A549 (cell line): ENCODE measurements around the gene ZNF655. TPM values are rescaled to one million over a fixed set of nuclear protein-coding genes. Genes with fewer than 3 reads are reported as not detected.

Experiments used
- ATAC-seq, 2 experiments: fragments of 200-7000 bp in 1 of 2; fragments of >200 bp in 1 of 2; cut with Nextera tagmentation in 1 of 2; cut with Tn5 transposase in 1 of 2; 3 replicates each; pipeline versions ENCODE4 v1.8.0 to v1.9.1; 2018 to 2020; ENCODE audit warnings: mild to moderate bottlenecking in 1 of 2, moderate library complexity in 1 of 2
- CTCF ChIA-PET: fragments of 300-600 bp; sonication (Branson Sonifier 250); formaldehyde crosslinking; extraction: SDS; loops from one replicate; lab custom pipeline; 2021; ENCODE audit warnings: antibody characterized with exemption, inconsistent platforms; lab: Yijun Ruan, JAX
- POLR2A ChIA-PET: fragments of 350-600 bp; formaldehyde crosslinking; extraction: SDS; loops from one replicate; lab custom pipeline; 2021; ENCODE audit warnings: antibody characterized with exemption, inconsistent platforms; lab: Yijun Ruan, JAX
- DNase-seq, 2 experiments: peaks; one replicate each; pipeline versions ENCODE4 v3.0.0 to v3.0.0-alpha.2; 2011 to 2016; ENCODE audit warnings: low read depth in 1 of 2, low spot score in 1 of 2
- FAIRE-seq: peaks from 2 replicates; lab custom pipeline; 2011; peaks lifted over from hg19 to GRCh38; lab: Jason Lieb, UNC
- H3K27ac ChIP-seq, 2 experiments: fragments of >200 bp; sonication (Bioruptor Twin); formaldehyde crosslinking; 3 replicates each; pipeline ENCODE4 v1.5.1; 2016 to 2017
- H3K4me1 ChIP-seq: fragments of >200 bp; sonication (Bioruptor Twin); formaldehyde crosslinking; 3 replicates; pipeline ENCODE4 v1.6.1; 2016
- H3K4me2 ChIP-seq: fragments of >200 bp; sonication (Bioruptor Twin); formaldehyde crosslinking; 3 replicates; pipeline ENCODE4 v1.6.1; 2016
- H3K4me3 ChIP-seq: fragments of >200 bp; sonication (Bioruptor Twin); formaldehyde crosslinking; 3 replicates; pipeline ENCODE4 v1.5.1; 2016
- H3K9me3 ChIP-seq: fragments of >200 bp; sonication (Bioruptor Twin); formaldehyde crosslinking; 3 replicates; pipeline ENCODE4 v1.6.1; 2016
- ATOH8 ChIP-seq: fragments of 250-450 bp; sonication (Bioruptor Pico); IDR thresholded peaks from 2 replicates; pipeline ENCODE4 v1.5.0; 2020; ENCODE audit warnings: low read depth, mild to moderate bottlenecking, moderate library complexity
- CBX8 ChIP-seq: fragments of 200-600 bp; sonication (generic); IDR thresholded peaks from 2 replicates; pipeline ENCODE4 v1.6.1; 2016
- ELK1 ChIP-seq: fragments of 150-350 bp; IDR thresholded peaks from 2 replicates; pipeline ENCODE4 v1.6.1; 2014; ENCODE audit warnings: low read depth, mild to moderate bottlenecking, low read length
- FOSL2 ChIP-seq, 2 experiments: fragments of 450-650 bp in 1 of 2; fragments of >200 bp in 1 of 2; sonication (Bioruptor Twin) in 1 of 2; formaldehyde crosslinking; IDR thresholded peaks; 2 replicates each; pipeline versions ENCODE4 v1.5.0 to v1.6.1; 2016 to 2020; ENCODE audit warnings: mild to moderate bottlenecking in 1 of 2, moderate library complexity in 1 of 2
- HES2 ChIP-seq: fragments of >200 bp; sonication (Bioruptor Twin); formaldehyde crosslinking; IDR thresholded peaks from 2 replicates; pipeline ENCODE4 v1.6.1; 2016
- HEYL ChIP-seq: fragments of 250-450 bp; sonication (Bioruptor Pico); IDR thresholded peaks from 2 replicates; pipeline ENCODE4 v1.8.0; 2021; ENCODE audit warnings: mild to moderate bottlenecking, moderate library complexity
- HMGXB4 ChIP-seq: fragments of 250-450 bp; sonication (Bioruptor Pico); IDR thresholded peaks from 2 replicates; pipeline ENCODE4 v1.5.0; 2021; ENCODE audit warnings: mild to moderate bottlenecking, moderate library complexity, borderline replicate concordance
- HOXB13 ChIP-seq: fragments of 250-450 bp; sonication (Bioruptor Pico); IDR thresholded peaks from 2 replicates; pipeline ENCODE4 v1.5.0; 2020; ENCODE audit warnings: low read depth, mild to moderate bottlenecking, moderate library complexity
- HOXB5 ChIP-seq: fragments of 250-450 bp; sonication (Bioruptor Pico); IDR thresholded peaks from 2 replicates; pipeline ENCODE4 v1.5.0; 2020; ENCODE audit warnings: mild to moderate bottlenecking, moderate library complexity
- JUN ChIP-seq, 2 experiments: fragments of >200 bp; sonication (Bioruptor Twin); formaldehyde crosslinking; IDR thresholded peaks; 2 replicates in 1 of 2; 3 replicates in 1 of 2; pipeline ENCODE4 v1.6.1; 2016 to 2017
- MAFK ChIP-seq: fragments of 450-650 bp; IDR thresholded peaks from 2 replicates; pipeline ENCODE4 v1.6.1; 2014; ENCODE audit not compliant: partially characterized antibody
- MYC ChIP-seq: IDR thresholded peaks from 2 replicates; pipeline ENCODE4 v1.6.1; 2012; ENCODE audit warnings: mild to moderate bottlenecking, inconsistent platforms, low read length, improper control_type of control experiment, borderline replicate concordance
- NR3C1 ChIP-seq: fragments of >200 bp; sonication (Bioruptor Twin); formaldehyde crosslinking; IDR thresholded peaks from 3 replicates; pipeline ENCODE4 v1.6.1; 2017
- PHF8 ChIP-seq: fragments of 200-600 bp; sonication (generic); IDR thresholded peaks from 2 replicates; pipeline ENCODE4 v1.6.1; 2016; ENCODE audit warnings: low read depth, mild to moderate bottlenecking, antibody characterized with exemption, moderate library complexity, borderline replicate concordance
- POLR2A ChIP-seq: IDR thresholded peaks from 2 replicates; pipeline ENCODE4 v1.6.1; 2012; ENCODE audit warnings: mild to moderate bottlenecking, low read length
- RCOR1 ChIP-seq: fragments of 150-350 bp; IDR thresholded peaks from 2 replicates; pipeline ENCODE4 v1.6.1; 2014; ENCODE audit warnings: antibody characterized with exemption, low read length, low read depth
- REST ChIP-seq: fragments of 200-600 bp; sonication (generic); IDR thresholded peaks from 2 replicates; pipeline ENCODE4 v1.6.1; 2016; ENCODE audit warnings: antibody characterized with exemption, mild to moderate bottlenecking, moderate library complexity
- RNF2 ChIP-seq: fragments of 200-600 bp; sonication (generic); IDR thresholded peaks from 2 replicates; pipeline ENCODE4 v1.6.1; 2016; ENCODE audit warnings: low read depth, mild to moderate bottlenecking, antibody characterized with exemption, moderate library complexity, borderline replicate concordance
- SMC3 ChIP-seq: fragments of >200 bp; sonication (Bioruptor Twin); formaldehyde crosslinking; IDR thresholded peaks from 3 replicates; pipeline ENCODE4 v1.6.1; 2018; ENCODE audit warnings: inconsistent platforms
- ZSCAN20 ChIP-seq: fragments of 250-450 bp; sonication (Bioruptor Pico); IDR thresholded peaks from 2 replicates; pipeline ENCODE4 v1.8.0; 2022; ENCODE audit warnings: mild to moderate bottlenecking, moderate library complexity
- whole genome bisulfite sequencing: methylation state at CpG from one replicate; pipeline ENCODE4 v1.1.6; 2017; ENCODE audit errors: missing lambda C conversion rate; 5-methylcytosine and 5-hydroxymethylcytosine counted together
- polyA plus RNA-seq, 4 experiments: library from polyadenylated mRNA; depleted of rRNA in 3 of 4; stranded (reverse); fragments of >200 nt; fragmentation: RNase III in 1 of 4; extraction: RNeasy Plus Mini Kit Qiagen cat#74134 plus additional on column Dnase treatment in 1 of 4; gene quantifications; 2 replicates in 3 of 4; 3 replicates in 1 of 4; pipeline ENCODE4 v1.2.3, GENCODE V29; 2011 to 2017

Gene ZNF655
- polyA plus RNA-seq, 2 of the 4 experiments (the other 2 are of a cell fraction), result 56.5 to 85.1 TPM

- TF ChIP-seq HMGXB4 (CRISPR knock-in tag), result no peak
These were observed 6.5 kb upstream of the ZNF655 start, which contains the start of gene FAM200A (continued) for GRCh38 chr7:99551767-99552463.

GRCh38 chr7:99553039-99553438, 5.4 kb upstream of the ZNF655 start:
- Histone ChIP-seq H3K4me2 (no peak overlapping the region; the same call in 2 of the 3 replicates), H3K9me3 (peaks cover 16% of the 10 kb centered on the region)
- TF ChIP-seq FOSL2 (IDR thresholded peaks at IDR 0.05), result no peak
- no peak for TF ChIP-seq FOSL2 (CRISPR knock-in tag; IDR thresholded peaks at IDR 0.05)
- no peak for TF ChIP-seq SMC3
- TF ChIP-seq MYC, result no peak
- no peak for TF ChIP-seq HOXB13 (CRISPR knock-in tag)
- TF ChIP-seq, all 56 proteins: peak for 0
- H3K4me1 ChIP-seq, result peaks cover 5% of the 10 kb centered on the region; the same call in 2 of the 3 replicates
- FAIRE-seq, result no peak
- POLR2A ChIA-PET, result no interaction called here
- 88% methylated on average over 4 of the region's 4 CpGs for WGBS
- DNase-seq, result no peak
- CTCF ChIA-PET, result no interaction called here
- H3K27ac ChIP-seq, result no peak overlapping the region
- H3K4me3 ChIP-seq, result no peak overlapping the region
- no peak for ATAC-seq

GRCh38 chr7:99554939-99555338, 3.5 kb upstream of the ZNF655 start:
- no peak for TF ChIP-seq RNF2
- TF ChIP-seq HES2, result no peak
- no peak for TF ChIP-seq ELK1
- no peak for TF ChIP-seq NR3C1
- DNase-seq (no peak), FAIRE-seq (no peak), ATAC-seq (no peak)
- 72% methylated on average over 2 of the region's 2 CpGs for WGBS
- Histone ChIP-seq H3K4me3 (no peak overlapping the region), H3K9me3 (peaks cover 7% of the 10 kb centered on the region; the same call in 2 of the 3 replicates), H3K4me1 (peaks cover 10% of the 10 kb centered on the region), H3K4me2 (no peak overlapping the region), H3K27ac (no peak overlapping the region)
- CTCF ChIA-PET, result no interaction called here
- POLR2A ChIA-PET, result no interaction called here

GRCh38 chr7:99557196-99557607, 1.2 kb upstream of the ZNF655 start:
- 87% methylated on average over 4 of the region's 4 CpGs for WGBS
- peak overlapping the region; percentile 76 for H3K4me2 ChIP-seq
- DNase-seq (no peak), FAIRE-seq (no peak), ATAC-seq (no peak)
- peaks cover 33% of the 10 kb centered on the region for H3K4me1 ChIP-seq
- ChIA-PET CTCF (interaction anchor here (0.6 to 3.5 kb wide), 4 partner anchors 14 to 883 kb away, joined by 3 to 14 read pairs (median 4); partner anchors contain the start of gene ZSCAN25), POLR2A (interaction anchor here (0.6 to 2.3 kb wide), 3 partner anchors 41 to 100 kb away, joined by 3 to 20 read pairs (median 6); partner anchors contain the start of gene ZSCAN25)
- H3K27ac ChIP-seq, result peak overlapping the region; percentile 91 to 96
- no peaks in the 10 kb centered on the region for H3K9me3 ChIP-seq
- peak overlapping the region; percentile 92 for H3K4me3 ChIP-seq
- TF ChIP-seq ATOH8 (CRISPR knock-in tag) (no peak), REST (peak; percentile 56), ZSCAN20 (CRISPR knock-in tag) (no peak), FOSL2 (IDR thresholded peaks at IDR 0.05) (no peak), FOSL2 (CRISPR knock-in tag; IDR thresholded peaks at IDR 0.05) (no peak), POLR2A (no peak), MAFK (peak; percentile 87), PHF8 (no peak), JUN (IDR thresholded peaks at IDR 0.05) (no peak), HEYL (CRISPR knock-in tag) (no peak), RCOR1 (no peak), HOXB5 (no peak), ELK1 (no peak), CBX8 (no peak)
